H9 (cell line): ENCODE data around the gene FBXO27. TPM values are rescaled to one million over a fixed set of nuclear protein-coding genes. Genes with fewer than 3 reads are reported as not detected.

Experiments
- DNase-seq: peaks from one replicate; pipeline ENCODE4 v3.0.0-alpha.2; 2017
- H2AFZ ChIP-seq: one replicate; pipeline ENCODE4 v1.6.1; 2013; ENCODE audit warnings: mild to moderate bottlenecking, low read length, control low read depth, moderate library complexity
- H2AK5ac ChIP-seq: 2 replicates; pipeline ENCODE4 v1.6.1; 2013; ENCODE audit warnings: low read length, control low read depth, mixed read lengths; ENCODE audit not compliant: insufficient read length
- H2BK120ac ChIP-seq: one replicate; pipeline ENCODE4 v1.6.1; 2013; ENCODE audit warnings: low read depth, mild to moderate bottlenecking, low read length, control low read depth, inconsistent platforms; ENCODE audit not compliant: poor library complexity, severe bottlenecking
- H2BK12ac ChIP-seq: 2 replicates; pipeline ENCODE4 v1.6.1; 2013; ENCODE audit warnings: low read length, control low read depth, mixed read lengths, low read depth; ENCODE audit not compliant: insufficient read length
- H2BK15ac ChIP-seq: 2 replicates; pipeline ENCODE4 v1.6.1; 2013; ENCODE audit warnings: low read depth, low read length, control low read depth
- H2BK20ac ChIP-seq: one replicate; pipeline ENCODE4 v1.6.1; 2013; ENCODE audit warnings: low read depth, mild to moderate bottlenecking, low read length, control low read depth, inconsistent platforms; ENCODE audit not compliant: poor library complexity, severe bottlenecking
- H2BK5ac ChIP-seq: 2 replicates; pipeline ENCODE4 v1.6.1; 2013; ENCODE audit warnings: low read length, control low read depth, mixed read lengths; ENCODE audit not compliant: insufficient read length
- H3K14ac ChIP-seq: 2 replicates; pipeline ENCODE4 v1.6.1; 2013; ENCODE audit warnings: low read length, control low read depth; ENCODE audit not compliant: insufficient read depth
- H3K18ac ChIP-seq: 2 replicates; pipeline ENCODE4 v1.6.1; 2013; ENCODE audit warnings: low read depth, mild to moderate bottlenecking, mixed read lengths, low read length, control low read depth; ENCODE audit not compliant: insufficient read length
- H3K23ac ChIP-seq: 2 replicates; pipeline ENCODE4 v1.6.1; 2013; ENCODE audit warnings: low read length, control low read depth, mixed read lengths, low read depth; ENCODE audit not compliant: insufficient read length
- H3K23me2 ChIP-seq: 2 replicates; pipeline ENCODE4 v1.6.1; 2013; ENCODE audit warnings: low read depth, mild to moderate bottlenecking, mixed read lengths, low read length, control low read depth; ENCODE audit not compliant: insufficient read length, poor library complexity, severe bottlenecking
- H3K27ac ChIP-seq: 2 replicates; pipeline ENCODE4 v1.5.1; 2013; ENCODE audit warnings: low read length, control low read depth, mixed read lengths, low read depth; ENCODE audit not compliant: insufficient read length
- H3K27me3 ChIP-seq: 2 replicates; pipeline ENCODE4 v1.6.1; 2013; ENCODE audit warnings: low read length, control low read depth, inconsistent platforms; ENCODE audit not compliant: insufficient read depth
- H3K4ac ChIP-seq: 2 replicates; pipeline ENCODE4 v1.6.1; 2013; ENCODE audit warnings: low read depth, mild to moderate bottlenecking, control low read depth, inconsistent platforms, low read length, moderate library complexity
- H3K4me1 ChIP-seq: 2 replicates; pipeline ENCODE4 v1.6.1; 2013; ENCODE audit warnings: low read length, control low read depth, inconsistent platforms; ENCODE audit not compliant: insufficient read depth
- H3K4me2 ChIP-seq: 2 replicates; pipeline ENCODE4 v1.6.1; 2013; ENCODE audit warnings: low read length, control low read depth, mixed read lengths; ENCODE audit not compliant: insufficient read length, insufficient read depth
- H3K56ac ChIP-seq: 2 replicates; pipeline ENCODE4 v1.6.1; 2013; ENCODE audit warnings: low read depth, mild to moderate bottlenecking, mixed read lengths, low read length, control low read depth; ENCODE audit not compliant: insufficient read length
- H3K79me1 ChIP-seq: 2 replicates; pipeline ENCODE4 v1.6.1; 2013; ENCODE audit warnings: low read depth, mild to moderate bottlenecking, moderate library complexity, low read length, control low read depth, inconsistent platforms; ENCODE audit not compliant: insufficient read depth, poor library complexity, severe bottlenecking
- H3K79me2 ChIP-seq: 2 replicates; pipeline ENCODE4 v1.6.1; 2013; ENCODE audit warnings: low read length, control low read depth, inconsistent platforms; ENCODE audit not compliant: insufficient read depth
- H3K9ac ChIP-seq: 2 replicates; pipeline ENCODE4 v1.6.1; 2013; ENCODE audit warnings: low read length, control low read depth, mixed read lengths; ENCODE audit not compliant: insufficient read length; ENCODE audit errors: extremely low read depth
- H3K9me3 ChIP-seq: one replicate; pipeline ENCODE4 v1.6.1; 2013; ENCODE audit warnings: low read depth, low read length, inconsistent platforms; ENCODE audit not compliant: control insufficient read depth
- H3T11ph ChIP-seq: one replicate; pipeline ENCODE4 v1.6.1; 2013; ENCODE audit warnings: mild to moderate bottlenecking, low read length, control low read depth, inconsistent platforms
- H4K20me1 ChIP-seq: one replicate; pipeline ENCODE4 v1.6.1; 2013; ENCODE audit not compliant: control insufficient read depth, insufficient read length, insufficient read depth
- H4K5ac ChIP-seq: 2 replicates; pipeline ENCODE4 v1.6.1; 2013; ENCODE audit warnings: low read depth, mild to moderate bottlenecking, mixed read lengths, low read length, control low read depth; ENCODE audit not compliant: insufficient read length
- H4K8ac ChIP-seq: replicated peaks from 2 replicates; pipeline ENCODE4 v1.6.1; 2013; ENCODE audit warnings: low read length, control low read depth, mixed read lengths, low read depth; ENCODE audit not compliant: insufficient read length
- H4K91ac ChIP-seq: 2 replicates; pipeline ENCODE4 v1.6.1; 2013; ENCODE audit warnings: low read depth, mild to moderate bottlenecking, moderate library complexity, mixed read lengths, low read length, control low read depth; ENCODE audit not compliant: insufficient read length
- H3K27ac Mint-ChIP-seq, 3 experiments: 2 replicates in 2 of 3; 3 replicates in 1 of 3; pipeline ENCODE4 v1.8.0; 2020 to 2021; ENCODE audit warnings: mixed read lengths in 3 of 3, mild to moderate bottlenecking in 1 of 3, moderate library complexity in 1 of 3
- H3K27me3 Mint-ChIP-seq: 2 replicates; pipeline ENCODE4 v1.8.0; 2021; ENCODE audit warnings: low read depth, mild to moderate bottlenecking, moderate library complexity, mixed read lengths
- H3K36me3 Mint-ChIP-seq, 3 experiments: 2 replicates in 2 of 3; 3 replicates in 1 of 3; pipeline ENCODE4 v1.8.0; 2020 to 2021; ENCODE audit warnings: low read depth in 3 of 3, mixed read lengths in 3 of 3; ENCODE audit not compliant: insufficient read depth in 1 of 3
- H3K4me1 Mint-ChIP-seq, 2 experiments: 2 replicates each; pipeline ENCODE4 v1.8.0; 2020; ENCODE audit warnings: mixed read lengths in 2 of 2
- H3K4me3 Mint-ChIP-seq, 2 experiments: 2 replicates in 1 of 2; 3 replicates in 1 of 2; pipeline ENCODE4 v1.8.0; 2020 to 2021; ENCODE audit warnings: mild to moderate bottlenecking in 2 of 2, mixed read lengths in 2 of 2, moderate library complexity in 1 of 2
- H3K9me3 Mint-ChIP-seq, 2 experiments: 2 replicates in 1 of 2; 3 replicates in 1 of 2; pipeline ENCODE4 v1.8.0; 2020; ENCODE audit warnings: mild to moderate bottlenecking in 2 of 2, mixed read lengths in 2 of 2, moderate library complexity in 1 of 2
- total RNA-seq: library from RNA; stranded (reverse); gene quantifications from 2 replicates; pipeline ENCODE4 v1.2.1, GENCODE V29; 2021
- TF ChIP-seq, protein P1 (sequence below): fragments of 200-600 bp; sonication (generic); conservative IDR thresholded peaks from 3 replicates; pipeline ENCODE4 v1.8.0; 2021; ENCODE audit warnings: antibody characterized with exemption, mild to moderate bottlenecking

The FBXO27 gene
- total RNA-seq, 1 experiment from 2014 or later = 14.5 TPM

DNA sequence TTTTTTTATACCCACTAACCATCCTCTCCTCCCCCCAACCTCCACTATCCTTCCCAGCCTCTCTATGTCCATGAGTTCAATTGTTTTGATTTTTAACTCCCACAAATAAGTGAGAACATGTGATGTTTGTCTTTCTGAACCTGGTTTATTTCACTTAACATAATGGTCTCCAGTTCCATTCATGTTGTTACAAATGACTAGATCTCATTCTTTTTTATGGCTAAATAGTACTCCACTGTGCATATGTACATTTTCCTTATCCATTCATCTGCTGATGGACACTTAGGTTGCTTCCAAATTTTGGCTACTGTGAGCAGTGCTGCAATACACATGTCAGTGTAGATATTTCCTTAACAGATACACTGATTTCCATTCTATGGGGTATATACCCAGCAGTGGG, 27.0 kb upstream of the FBXO27 start:
- peaks cover 6% of the 10 kb centered on the region for H3K27me3 Mint-ChIP-seq
- H2BK20ac ChIP-seq = no peak overlapping the region
- H2AK5ac ChIP-seq = no peak overlapping the region

More for the DNA sequence above, 27.0 kb upstream of the FBXO27 start:
- Histone ChIP-seq H3K27ac (no peak overlapping the region), H4K20me1 (no peaks in the 10 kb centered on the region), H2AFZ (no peak overlapping the region), H4K5ac (no peak overlapping the region), H2BK120ac (no peak overlapping the region), H3K9ac (no peak overlapping the region), H3K79me2 (no peaks in the 10 kb centered on the region), H3K23me2 (no peaks in the 10 kb centered on the region), H2BK5ac (no peak overlapping the region), H3K4me1 (no peaks in the 10 kb centered on the region), H3K4ac (no peak overlapping the region), H3K56ac (no peak overlapping the region), H3K9me3 (no peaks in the 10 kb centered on the region), H4K91ac (no peak overlapping the region), H3T11ph (no peak overlapping the region), H3K79me1 (no peaks in the 10 kb centered on the region), H3K14ac (no peak overlapping the region), H2BK15ac (no peak overlapping the region), H2BK12ac (no peak overlapping the region), H3K23ac (no peak overlapping the region), H3K4me2 (no peak overlapping the region), H3K18ac (no peak overlapping the region), H4K8ac (no peak overlapping the region), H3K27me3 (no peaks in the 10 kb centered on the region)
- Mint-ChIP-seq H3K36me3 (no peaks in the 10 kb centered on the region; a peak in 1 of 7 replicates), H3K27ac (no peak overlapping the region), H3K4me1 (no peaks in the 10 kb centered on the region), H3K9me3 (peaks cover 0 to 5% of the 10 kb centered on the region in 2 experiments; a peak in 3 of 5 replicates), H3K4me3 (no peak overlapping the region)
- TF ChIP-seq, protein P1, sequence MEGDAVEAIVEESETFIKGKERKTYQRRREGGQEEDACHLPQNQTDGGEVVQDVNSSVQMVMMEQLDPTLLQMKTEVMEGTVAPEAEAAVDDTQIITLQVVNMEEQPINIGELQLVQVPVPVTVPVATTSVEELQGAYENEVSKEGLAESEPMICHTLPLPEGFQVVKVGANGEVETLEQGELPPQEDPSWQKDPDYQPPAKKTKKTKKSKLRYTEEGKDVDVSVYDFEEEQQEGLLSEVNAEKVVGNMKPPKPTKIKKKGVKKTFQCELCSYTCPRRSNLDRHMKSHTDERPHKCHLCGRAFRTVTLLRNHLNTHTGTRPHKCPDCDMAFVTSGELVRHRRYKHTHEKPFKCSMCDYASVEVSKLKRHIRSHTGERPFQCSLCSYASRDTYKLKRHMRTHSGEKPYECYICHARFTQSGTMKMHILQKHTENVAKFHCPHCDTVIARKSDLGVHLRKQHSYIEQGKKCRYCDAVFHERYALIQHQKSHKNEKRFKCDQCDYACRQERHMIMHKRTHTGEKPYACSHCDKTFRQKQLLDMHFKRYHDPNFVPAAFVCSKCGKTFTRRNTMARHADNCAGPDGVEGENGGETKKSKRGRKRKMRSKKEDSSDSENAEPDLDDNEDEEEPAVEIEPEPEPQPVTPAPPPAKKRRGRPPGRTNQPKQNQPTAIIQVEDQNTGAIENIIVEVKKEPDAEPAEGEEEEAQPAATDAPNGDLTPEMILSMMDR = no peak
- DNase-seq = no peak
